Hair follicular keratinocyte (primary cell): Measurements from ENCODE around the gene RGS10. TPM values are rescaled to one million over a fixed set of nuclear protein-coding genes. Genes with fewer than 3 reads are reported as not detected.

ENCODE experiments used
- total RNA-seq: library from RNA; depleted of rRNA; stranded (reverse); fragments of >200 nt; gene quantifications from 2 replicates; pipeline ENCODE4 v1.2.3, GENCODE V29; 2015

The RGS10 gene
- 73.3 and 87.4 TPM in 2 replicates for total RNA-seq

DNA sequence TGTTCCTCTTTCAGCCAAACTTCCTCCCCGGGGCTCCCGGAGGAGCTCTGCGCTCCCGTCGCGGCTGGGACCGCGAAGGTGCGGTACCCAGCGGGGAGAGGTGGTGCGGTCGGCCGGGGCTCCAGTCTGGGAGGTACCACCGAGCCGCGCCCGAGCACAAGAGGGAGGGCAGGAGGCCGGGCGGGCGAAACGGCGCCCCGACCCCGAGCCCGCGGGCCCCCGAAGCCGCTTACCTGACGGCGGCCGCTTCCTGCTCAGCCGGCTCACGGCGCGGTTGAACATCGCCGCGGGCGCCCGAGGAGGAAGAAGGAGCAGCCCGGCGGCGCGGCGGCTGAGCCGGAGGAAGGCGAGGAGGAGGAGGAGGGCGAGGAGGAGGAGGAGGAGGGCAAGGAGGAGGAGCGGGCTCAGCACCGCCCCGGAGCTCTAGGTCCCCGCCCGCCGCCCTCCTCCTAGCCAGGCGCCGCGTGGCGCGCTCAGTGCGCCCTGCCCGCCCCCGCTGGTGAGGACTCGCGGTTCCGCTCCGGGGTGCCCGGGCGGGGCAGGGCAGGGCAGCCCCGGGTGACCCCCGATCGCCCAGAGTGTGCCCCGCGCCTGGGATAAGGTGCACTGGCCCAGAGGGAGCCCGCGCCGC lies at the start of gene RGS10:
Gene RGS10, minus strand, starts transcription at position 363 of the 631 bp plus-strand sequence. Its CDS starts 81 bp downstream, at position 282.

Other genes with a start within 250 kb of the RGS10 start
- 45.4 and 45.8 TPM in 2 replicates for gene TIAL1, start 54.2 kb upstream of the RGS10 start, total RNA-seq
- gene BAG3, start 108.7 kb upstream of the RGS10 start, total RNA-seq: 58.0 and 72.6 TPM in 2 replicates
- gene INPP5F, start 183.3 kb upstream of the RGS10 start, total RNA-seq: 12.7 and 15.9 TPM in 2 replicates